B cell (primary cell): ENCODE results near the gene PSD4.

Experiments
- CTCF ChIP-seq: fragments of 200-600 bp; IDR thresholded peaks from one replicate; pipeline ENCODE4 v1.8.0; 2022; ENCODE audit warnings: antibody characterized with exemption, mild to moderate bottlenecking
- EZH2 ChIP-seq: IDR thresholded peaks from 2 replicates; pipeline ENCODE4 v1.6.1; 2012; ENCODE audit warnings: borderline replicate concordance, low read depth, mild to moderate bottlenecking, moderate library complexity, low read length; ENCODE audit not compliant: insufficient read depth, poor library complexity, severe bottlenecking

GRCh38 chr2:113217455-113218282 is 43.9 kb downstream of the PSD4 start:
- TF ChIP-seq CTCF (no peak), EZH2 (no peak)
